ENCODE results near the gene EDN2. TPM values are rescaled to one million over a fixed set of nuclear protein-coding genes. Genes with fewer than 3 reads are reported as not detected.
A peak's percentile ranks its signal among the peaks of the same experiment; 100 is the strongest.

The EDN2 gene
- total RNA-seq, 1 experiment from 2014 or later: not detected

DNA sequence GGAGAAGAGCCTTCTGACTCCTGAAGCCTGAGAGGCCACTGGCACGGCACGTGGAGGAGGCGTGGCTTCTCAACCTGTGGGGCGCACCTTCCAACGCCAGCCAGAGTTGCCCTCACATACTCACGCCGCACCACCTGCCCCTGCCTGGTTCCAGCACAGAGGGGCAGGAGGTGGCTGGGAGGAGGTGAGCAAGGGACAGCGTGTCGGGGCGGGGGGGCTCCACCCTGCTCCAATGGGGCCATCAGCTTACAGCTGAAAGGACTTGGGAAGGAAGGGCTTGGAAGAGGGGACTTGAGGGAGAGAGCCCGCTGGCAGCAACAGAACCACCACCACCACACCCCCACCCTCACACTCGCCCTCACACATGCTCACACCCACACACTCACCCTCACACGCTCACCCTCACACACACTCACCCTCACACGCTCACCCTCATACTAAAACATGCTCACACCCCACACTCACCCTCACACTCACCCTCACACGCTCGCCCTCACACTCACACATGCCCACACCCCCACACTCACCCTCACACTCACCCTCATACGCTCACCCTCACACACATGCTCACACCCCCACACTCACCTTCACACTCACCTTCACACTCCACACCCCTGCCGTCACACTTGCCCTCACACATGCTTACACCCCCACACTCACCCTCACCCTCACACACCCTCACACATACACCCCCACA, 41.6 kb upstream of the EDN2 start:
- H3K4me3 ChIP-seq (ENCODE audit: low read depth, low read length, poor library complexity, severe bottlenecking): no peak overlapping the region
- no peaks in the 10 kb centered on the region for H3K27me3 ChIP-seq (replicated peaks; ENCODE audit: insufficient read depth, low read depth, low read length, poor library complexity)
- no peaks in the 10 kb centered on the region for H3K36me3 ChIP-seq (ENCODE audit: insufficient read depth, low read length, poor library complexity, severe bottlenecking)
- no peak for DNase-seq (ENCODE audit: low spot score)
- no peaks in the 10 kb centered on the region for H3K9me3 ChIP-seq (ENCODE audit: low read depth, low read length, poor library complexity, severe bottlenecking)
- intact Hi-C loops (cut with micrococcal nuclease; ENCODE audit: unreplicated experiment): no loop called here
- POLR2A ChIA-PET (ENCODE audit: low non-redundant PET): no interaction called here
- BruUV-seq (replicated peaks): no TSS peak
- TF ChIP-seq, protein P1, sequence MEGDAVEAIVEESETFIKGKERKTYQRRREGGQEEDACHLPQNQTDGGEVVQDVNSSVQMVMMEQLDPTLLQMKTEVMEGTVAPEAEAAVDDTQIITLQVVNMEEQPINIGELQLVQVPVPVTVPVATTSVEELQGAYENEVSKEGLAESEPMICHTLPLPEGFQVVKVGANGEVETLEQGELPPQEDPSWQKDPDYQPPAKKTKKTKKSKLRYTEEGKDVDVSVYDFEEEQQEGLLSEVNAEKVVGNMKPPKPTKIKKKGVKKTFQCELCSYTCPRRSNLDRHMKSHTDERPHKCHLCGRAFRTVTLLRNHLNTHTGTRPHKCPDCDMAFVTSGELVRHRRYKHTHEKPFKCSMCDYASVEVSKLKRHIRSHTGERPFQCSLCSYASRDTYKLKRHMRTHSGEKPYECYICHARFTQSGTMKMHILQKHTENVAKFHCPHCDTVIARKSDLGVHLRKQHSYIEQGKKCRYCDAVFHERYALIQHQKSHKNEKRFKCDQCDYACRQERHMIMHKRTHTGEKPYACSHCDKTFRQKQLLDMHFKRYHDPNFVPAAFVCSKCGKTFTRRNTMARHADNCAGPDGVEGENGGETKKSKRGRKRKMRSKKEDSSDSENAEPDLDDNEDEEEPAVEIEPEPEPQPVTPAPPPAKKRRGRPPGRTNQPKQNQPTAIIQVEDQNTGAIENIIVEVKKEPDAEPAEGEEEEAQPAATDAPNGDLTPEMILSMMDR (conservative IDR thresholded peaks at IDR 0.05; ENCODE audit: low read depth, low read length): no peak
- no peak for TF ChIP-seq EZH2 (IDR thresholded peaks at IDR 0.05; ENCODE audit: borderline replicate concordance, low read depth, low read length, poor library complexity, severe bottlenecking)
- CTCF ChIA-PET: interaction anchor here (0.9 kb wide), 1 partner anchor 10 kb away, joined by 3 read pairs; no protein-coding TSS in a partner anchor
- H3K4me1 ChIP-seq (ENCODE audit: insufficient read depth, low read length, poor library complexity, severe bottlenecking): no peaks in the 10 kb centered on the region
- H3K27ac ChIP-seq (ENCODE audit: low read depth, low read length, poor library complexity, severe bottlenecking): no peak overlapping the region

DNA sequence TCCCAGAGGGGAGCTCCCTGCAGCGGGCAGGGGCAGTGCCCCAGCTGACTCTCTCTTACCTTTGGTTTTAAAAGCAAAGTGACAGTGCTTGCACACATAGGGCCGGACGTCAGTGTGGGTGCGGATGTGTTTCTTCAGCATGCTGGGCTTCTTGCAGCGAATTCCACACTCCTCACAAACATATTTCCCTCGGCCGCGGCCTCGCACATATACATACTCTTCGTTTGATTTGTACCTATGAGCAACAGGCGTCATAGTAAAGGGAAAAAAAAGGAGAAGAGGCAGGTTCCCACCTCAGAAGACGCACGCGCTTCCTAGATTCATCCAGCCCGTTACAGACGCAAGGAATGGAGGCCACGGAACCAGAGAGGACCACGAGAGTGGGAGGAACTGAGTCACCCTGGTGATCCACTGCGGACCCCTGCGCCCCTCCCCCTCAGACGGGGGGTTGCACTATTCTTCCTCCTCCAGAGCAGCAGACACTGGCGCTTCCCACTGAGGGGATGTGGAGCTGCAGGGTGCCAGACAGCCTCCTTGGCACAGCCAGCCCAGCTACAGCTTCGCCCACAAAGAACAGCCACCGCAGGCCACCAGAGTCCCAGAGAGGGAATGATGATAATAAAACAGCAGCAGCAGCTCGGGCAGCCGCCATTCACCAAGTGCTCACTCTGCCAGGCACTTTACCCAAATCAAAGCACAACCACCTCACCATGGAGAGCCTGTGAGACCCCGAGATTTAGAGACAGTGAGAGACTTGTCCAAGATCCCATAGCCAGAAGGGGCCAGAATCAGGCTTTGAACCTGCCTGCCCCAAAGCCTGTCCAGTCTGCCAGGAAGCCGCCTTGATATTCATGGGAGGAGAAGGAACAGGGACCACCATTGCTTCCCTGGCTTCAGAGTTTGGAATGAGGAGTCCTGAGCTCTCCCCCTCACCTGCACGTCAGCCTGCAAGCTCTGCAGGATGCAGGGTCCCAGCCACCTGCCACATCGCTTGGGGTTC, 40.5 kb upstream of the EDN2 start:
- POLR2A ChIA-PET (ENCODE audit: low non-redundant PET): no interaction called here
- H3K4me3 ChIP-seq (ENCODE audit: low read depth, low read length, poor library complexity, severe bottlenecking): no peak overlapping the region
- CTCF ChIA-PET: interaction anchor here (0.9 kb wide), 1 partner anchor 9 kb away, joined by 3 read pairs; no protein-coding TSS in a partner anchor
- H3K36me3 ChIP-seq (ENCODE audit: insufficient read depth, low read length, poor library complexity, severe bottlenecking): no peaks in the 10 kb centered on the region
- DNase-seq (ENCODE audit: low spot score): peak; percentile 15
- H3K27me3 ChIP-seq (replicated peaks; ENCODE audit: insufficient read depth, low read depth, low read length, poor library complexity): no peaks in the 10 kb centered on the region
- no peak overlapping the region for H3K27ac ChIP-seq (ENCODE audit: low read depth, low read length, poor library complexity, severe bottlenecking)
- H3K4me1 ChIP-seq (ENCODE audit: insufficient read depth, low read length, poor library complexity, severe bottlenecking): no peaks in the 10 kb centered on the region
- TF ChIP-seq, protein P1 (conservative IDR thresholded peaks at IDR 0.05; ENCODE audit: low read depth, low read length): no peak
- no peak for TF ChIP-seq EZH2 (IDR thresholded peaks at IDR 0.05; ENCODE audit: borderline replicate concordance, low read depth, low read length, poor library complexity, severe bottlenecking)
- no TSS peak for BruUV-seq (replicated peaks)
- intact Hi-C loops (cut with micrococcal nuclease; ENCODE audit: unreplicated experiment): no loop called here
- H3K9me3 ChIP-seq (ENCODE audit: low read depth, low read length, poor library complexity, severe bottlenecking): no peaks in the 10 kb centered on the region

DNA sequence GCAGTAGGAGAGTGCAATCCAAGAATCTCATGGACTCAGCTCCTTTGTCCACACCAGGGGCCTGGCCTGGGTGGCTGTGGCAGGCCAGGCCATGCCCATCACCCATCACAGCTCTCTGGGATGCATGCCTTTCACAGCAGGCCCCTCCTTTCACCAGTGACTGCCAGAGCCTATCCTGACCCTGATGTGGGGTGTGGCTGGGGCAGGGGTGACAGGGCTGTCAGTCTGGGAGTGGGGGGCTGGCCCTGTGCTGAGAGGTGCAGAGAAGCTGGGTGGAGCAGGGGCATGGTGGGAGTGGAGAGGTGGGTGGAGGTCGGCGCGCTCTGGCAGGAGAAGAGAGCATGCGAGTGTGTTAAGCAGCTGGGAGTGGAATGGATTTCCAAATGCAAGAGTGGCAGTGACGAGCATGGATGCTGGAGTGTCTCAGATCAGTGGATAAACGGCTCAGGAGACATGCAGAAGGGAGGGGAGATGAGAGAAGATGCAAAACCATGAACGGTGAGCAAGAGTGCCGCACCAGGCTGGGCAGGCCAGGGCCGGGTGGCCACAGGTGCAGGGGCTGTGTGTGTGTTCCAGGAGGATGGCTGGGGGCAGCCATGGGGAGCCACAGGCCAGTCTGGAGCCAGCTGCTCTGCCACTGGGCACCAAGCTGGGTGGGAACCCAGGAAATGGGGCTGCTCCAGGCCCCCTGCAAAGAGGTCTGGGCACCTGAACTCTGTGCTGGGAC, 39.6 kb upstream of the EDN2 start:
- intact Hi-C loops (cut with micrococcal nuclease; ENCODE audit: unreplicated experiment): no loop called here
- POLR2A ChIA-PET (ENCODE audit: low non-redundant PET): no interaction called here
- BruUV-seq (replicated peaks): no TSS peak

More for the DNA sequence above, 39.6 kb upstream of the EDN2 start:
- Histone ChIP-seq H3K9me3 (ENCODE audit: low read depth, low read length, poor library complexity, severe bottlenecking) (no peaks in the 10 kb centered on the region), H3K27me3 (replicated peaks; ENCODE audit: insufficient read depth, low read depth, low read length, poor library complexity) (no peaks in the 10 kb centered on the region), H3K4me3 (ENCODE audit: low read depth, low read length, poor library complexity, severe bottlenecking) (no peak overlapping the region), H3K36me3 (ENCODE audit: insufficient read depth, low read length, poor library complexity, severe bottlenecking) (no peaks in the 10 kb centered on the region), H3K4me1 (ENCODE audit: insufficient read depth, low read length, poor library complexity, severe bottlenecking) (no peaks in the 10 kb centered on the region), H3K27ac (ENCODE audit: low read depth, low read length, poor library complexity, severe bottlenecking) (no peak overlapping the region)
- CTCF ChIA-PET: no interaction called here
- TF ChIP-seq, protein P1 (conservative IDR thresholded peaks at IDR 0.05; ENCODE audit: low read depth, low read length): no peak
- no peak for TF ChIP-seq EZH2 (IDR thresholded peaks at IDR 0.05; ENCODE audit: borderline replicate concordance, low read depth, low read length, poor library complexity, severe bottlenecking)
- DNase-seq (ENCODE audit: low spot score): no peak
